Measurements from ENCODE around the gene TRIM67. TPM values are rescaled to one million over a fixed set of nuclear protein-coding genes. Genes with fewer than 3 reads are reported as not detected.

The TRIM67 gene
- total and polyA plus RNA-seq, 2 of the 4 experiments (the other 2 are of a cell fraction), result not detected

GRCh38 chr1:231144416-231145193 is 17.3 kb upstream of the TRIM67 start:
- no peaks in the 10 kb centered on the region for H4K20me1 ChIP-seq (ENCODE audit: insufficient read depth, low read length)
- no peak overlapping the region for H3K14ac ChIP-seq (replicated peaks; ENCODE audit: low read depth, low read length)
- H3K23ac ChIP-seq (ENCODE audit: low read depth, low read length), result no peak overlapping the region
- no peaks in the 10 kb centered on the region for H3K79me1 ChIP-seq (ENCODE audit: low read depth in 1 of 2, low read length in 2 of 2)
- H2BK15ac ChIP-seq (ENCODE audit: low read depth, low read length), result no peak overlapping the region
- no peak overlapping the region for H3K4me3 ChIP-seq (ENCODE audit: insufficient read depth, low read depth, low read length)
- no peak overlapping the region for H3K4me2 ChIP-seq (ENCODE audit: low read depth, low read length)
- no peak for TF ChIP-seq MAFK (IDR thresholded peaks at IDR 0.05; ENCODE audit: low read depth, low read length)
- no peak for TF ChIP-seq CEBPB (IDR thresholded peaks at IDR 0.05; ENCODE audit: low read depth, low read length)
- TF ChIP-seq USF2 (IDR thresholded peaks at IDR 0.05; ENCODE audit: low read depth, low read length), result no peak
- TF ChIP-seq CHD1 (IDR thresholded peaks at IDR 0.05; ENCODE audit: low read depth, low read length), result no peak
- no peak for TF ChIP-seq CTCF (conservative IDR thresholded peaks at IDR 0.05; ENCODE audit: low read depth, low read length)
- TF ChIP-seq RAD21 (IDR thresholded peaks at IDR 0.05; ENCODE audit: low read length), result no peak
- no peak for TF ChIP-seq ELK1 (IDR thresholded peaks at IDR 0.05; ENCODE audit: borderline replicate concordance, low read depth, low read length)
- TF ChIP-seq FOS (IDR thresholded peaks at IDR 0.05; ENCODE audit: low read depth, low read length), result no peak
- no peak for TF ChIP-seq BHLHE40 (IDR thresholded peaks at IDR 0.05; ENCODE audit: low read depth, low read length)
- TF ChIP-seq SMC3 (IDR thresholded peaks at IDR 0.05; ENCODE audit: low read depth, low read length), result no peak
- no peak overlapping the region for H2AK9ac ChIP-seq (replicated peaks; ENCODE audit: low read depth, low read length, poor library complexity)
- intact Hi-C loops (cut with micrococcal nuclease), result no loop called here
- H2BK5ac ChIP-seq (ENCODE audit: low read depth, low read length, poor library complexity, severe bottlenecking), result no peak overlapping the region
- H3K4me1 ChIP-seq (ENCODE audit: control insufficient read depth, insufficient read depth, low read length), result no peaks in the 10 kb centered on the region; the same call in 1 of the 2 replicates
- no peak overlapping the region for H2BK20ac ChIP-seq (ENCODE audit: low read depth, low read length)
- no peak overlapping the region for H3K27ac ChIP-seq (ENCODE audit: insufficient read depth, low read length)
- no peak overlapping the region for H2AFZ ChIP-seq (replicated peaks; ENCODE audit: low read length, poor library complexity)
- H3K18ac ChIP-seq (ENCODE audit: low read depth, low read length), result no peak overlapping the region
- no peaks in the 10 kb centered on the region for H3K9me3 ChIP-seq (ENCODE audit: control insufficient read depth, insufficient read depth, low read length)
- in situ Hi-C loops (cut with MboI; ENCODE audit: low sequenced_read_pairs), result no loop called here
- no peak overlapping the region for H4K91ac ChIP-seq (ENCODE audit: insufficient read depth, low read depth, low read length)
- no peak overlapping the region for H2BK120ac ChIP-seq (ENCODE audit: low read depth, low read length)
- H3K9me1 ChIP-seq (ENCODE audit: insufficient read depth, low read length), result no peaks in the 10 kb centered on the region; the same call in 1 of the 2 replicates
- no peak overlapping the region for H4K8ac ChIP-seq (ENCODE audit: low read depth in 2 of 2, low read length in 2 of 2)
- ChIA-PET CTCF (no interaction called here), POLR2A (ENCODE audit: unreplicated experiment) (no interaction called here)
- peaks cover 2% of the 10 kb centered on the region for H3K27me3 ChIP-seq (ENCODE audit: control insufficient read depth, insufficient read depth, low read length)
- H3K4ac ChIP-seq (ENCODE audit: low read depth, low read length), result no peak overlapping the region
- no peak overlapping the region for H3K56ac ChIP-seq (ENCODE audit: extremely low read depth, insufficient read depth, low read length)
- BruUV-seq (replicated peaks), result no TSS peak
- ATAC-seq (ENCODE audit: low read depth) (no peak), DNase-seq (no peak)
- H3K9ac ChIP-seq (ENCODE audit: low read depth, low read length), result no peak overlapping the region
- no peak overlapping the region for H2AK5ac ChIP-seq (ENCODE audit: low read depth, low read length)
- no peak overlapping the region for H4K5ac ChIP-seq (ENCODE audit: low read depth, low read length)
- dilution Hi-C loops (cut with HindIII; ENCODE audit: low sequenced_read_pairs, unreplicated experiment), result no loop called here
- no peaks in the 10 kb centered on the region for H3K36me3 ChIP-seq (ENCODE audit: control insufficient read depth, insufficient read depth, low read length)
- 100% methylated on average over 1 of the region's 7 CpGs; no CpG with 5 or more reads in 1 of the 2 experiments for WGBS, 2 experiments (ENCODE audit: extremely low coverage in 2 of 2, insufficient read length in 1 of 2)

Measured in IMR-90 (cell line).